ENCODE results near the gene GIMAP2. TPM values are rescaled to one million over a fixed set of nuclear protein-coding genes. Genes with fewer than 3 reads are reported as not detected.
A peak's percentile ranks its signal among the peaks of the same experiment; 100 is the strongest.
"Not testable (repeated sequence)": the region's sequence is repeated elsewhere in the genome, so short reads cannot be mapped to it uniquely, and the experiment has no call there.

The GIMAP2 gene
- polyA plus RNA-seq, 3 donors from 2014 or later, result 63.1 to 93.5 (median 79.4) TPM

DNA sequence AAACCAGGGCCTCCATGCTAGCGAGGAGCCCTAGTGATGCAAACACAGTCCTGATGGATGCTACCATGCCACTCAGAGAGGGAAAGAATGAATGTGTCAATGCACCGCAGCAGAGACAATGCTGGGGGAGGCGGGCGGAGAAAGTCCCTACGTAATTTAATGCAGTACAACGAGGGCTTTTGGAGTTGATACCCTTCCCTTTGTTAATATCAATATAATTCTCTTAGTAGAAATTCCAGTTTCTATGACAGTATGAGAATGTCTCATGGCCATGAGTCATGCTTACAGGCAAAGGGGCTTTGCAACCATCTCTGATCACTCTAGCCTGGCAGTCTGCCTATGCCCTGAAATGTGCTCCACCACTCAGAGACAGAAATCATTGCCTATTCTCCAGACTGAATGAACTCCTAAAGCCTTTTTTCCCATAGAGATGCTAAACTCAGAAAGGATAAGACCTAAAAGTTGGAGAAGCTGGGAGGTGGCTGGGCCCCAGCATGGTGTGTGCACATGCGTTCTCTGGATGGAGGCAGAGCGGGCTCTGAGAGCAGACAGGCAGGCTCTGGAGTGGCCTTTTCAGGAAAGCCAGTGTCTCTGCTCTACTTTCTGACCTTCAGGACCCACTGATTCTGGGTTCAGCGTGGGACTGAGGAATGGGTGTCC, 20.3 kb upstream of the GIMAP2 start:
- H3K9me3 Mint-ChIP-seq, result peaks cover 0 to 8% (median 3%) of the 10 kb centered on the region in 6 donors
- H3K4me1 Mint-ChIP-seq, result peaks cover 89 to 100% of the 10 kb centered on the region in 2 donors
- peak overlapping the region; percentile 80 to 89 (median 81) for H3K4me3 Mint-ChIP-seq
- peaks cover 9 to 17% (median 10%) of the 10 kb centered on the region in 3 donors for H3K27me3 Mint-ChIP-seq (ENCODE audit: low read depth in 3 of 3)
- H3K27ac Mint-ChIP-seq, result peak overlapping the region; percentile 99 to 100 (median 100)
- H3K36me3 Mint-ChIP-seq, result peaks cover 0 to 12% (median 9%) of the 10 kb centered on the region in 3 donors
- peak in 1 of 3 donors; percentile 14 for DNase-seq

DNA sequence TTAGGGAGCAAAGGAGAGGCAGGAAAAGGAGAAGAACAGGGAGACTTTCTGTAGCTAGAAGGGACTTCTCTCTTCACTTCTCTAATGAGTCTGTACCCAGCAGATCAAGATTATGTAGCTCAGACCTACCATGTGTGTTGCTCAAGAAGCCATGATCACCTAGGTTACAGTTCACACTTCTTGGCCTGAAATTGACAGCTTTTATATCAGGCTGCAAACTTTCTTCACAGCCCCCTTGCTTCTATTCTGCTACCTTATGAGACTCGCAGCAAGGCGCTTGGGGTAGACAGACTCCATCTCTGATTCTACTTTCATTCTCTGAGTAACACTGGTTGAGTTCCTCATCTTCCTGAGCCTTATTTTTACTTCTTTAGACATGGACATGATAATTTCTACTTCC, 19.6 kb upstream of the GIMAP2 start:
- Mint-ChIP-seq H3K4me3 (peak overlapping the region; percentile 80 to 89 (median 81)), H3K9me3 (peaks cover 0 to 8% (median 3%) of the 10 kb centered on the region in 6 donors), H3K36me3 (peaks cover 0 to 12% (median 7%) of the 10 kb centered on the region in 3 donors), H3K27ac (peak overlapping the region; percentile 99 to 100 (median 100)), H3K27me3 (ENCODE audit: low read depth in 3 of 3) (peaks cover 10 to 17% (median 11%) of the 10 kb centered on the region in 3 donors), H3K4me1 (peaks cover 90 to 100% of the 10 kb centered on the region in 2 donors)
- DNase-seq, result peak; percentile 81 to 86 (median 83)

DNA sequence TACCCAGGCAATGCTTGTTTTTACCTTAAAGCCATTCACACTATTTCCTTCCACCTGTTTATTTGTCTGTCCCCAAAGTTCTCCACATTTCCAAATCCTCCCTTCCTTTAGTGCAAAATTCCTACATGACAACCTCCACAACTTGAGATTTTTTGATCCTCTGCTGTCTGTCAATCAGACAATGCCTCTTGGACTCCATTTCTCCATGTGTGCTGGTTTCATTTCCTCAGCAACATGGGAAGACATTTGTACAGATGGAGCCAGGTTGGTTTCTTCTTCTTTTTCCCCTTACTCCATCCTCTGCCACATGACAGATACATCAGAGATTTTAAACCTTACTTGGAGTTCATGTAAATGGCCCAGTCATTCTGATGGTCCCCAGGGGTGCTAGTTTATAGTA, 19.1 kb upstream of the GIMAP2 start:
- H3K4me1 Mint-ChIP-seq, result peaks cover 91 to 100% of the 10 kb centered on the region in 2 donors
- H3K27ac Mint-ChIP-seq, result peak overlapping the region; percentile 99 to 100 (median 100)
- peak overlapping the region; percentile 80 to 89 (median 81) for H3K4me3 Mint-ChIP-seq
- peaks cover 0 to 9% (median 4%) of the 10 kb centered on the region in 6 donors for H3K9me3 Mint-ChIP-seq
- no peak for DNase-seq
- H3K36me3 Mint-ChIP-seq, result peaks cover 0 to 16% (median 11%) of the 10 kb centered on the region in 3 donors
- peaks cover 10 to 17% (median 11%) of the 10 kb centered on the region in 3 donors for H3K27me3 Mint-ChIP-seq (ENCODE audit: low read depth in 3 of 3)

DNA sequence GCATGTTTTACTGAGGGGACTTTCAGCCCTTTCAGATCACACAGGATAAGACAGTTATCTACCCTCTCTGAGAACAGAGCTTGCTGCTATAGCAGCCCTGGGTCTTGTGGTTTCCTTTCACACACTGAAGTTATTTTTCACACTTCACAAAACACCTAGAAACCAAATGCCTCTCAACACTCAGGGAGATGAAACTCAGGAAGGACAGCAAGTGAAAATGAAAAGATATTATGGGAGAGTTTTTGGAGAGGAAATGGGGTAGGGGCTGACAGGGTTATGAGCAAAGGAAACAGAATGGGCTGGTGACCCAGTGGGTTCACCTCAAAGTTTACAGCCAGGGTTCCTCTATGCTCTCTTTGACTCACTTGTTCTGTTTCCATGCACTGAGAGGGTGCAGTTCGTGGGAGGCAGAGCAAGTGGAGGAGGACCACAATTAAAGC, 17.0 kb upstream of the GIMAP2 start:
- peak; percentile 90 to 92 (median 91) for DNase-seq
- Mint-ChIP-seq H3K27ac (peak overlapping the region; percentile 99 to 100 (median 100)), H3K4me1 (peaks cover 85 to 98% of the 10 kb centered on the region in 2 donors), H3K4me3 (peak overlapping the region; percentile 74 to 87 (median 84)), H3K27me3 (ENCODE audit: low read depth in 3 of 3) (peaks cover 10 to 17% (median 11%) of the 10 kb centered on the region in 3 donors), H3K36me3 (peaks cover 4 to 30% (median 20%) of the 10 kb centered on the region in 3 donors), H3K9me3 (peaks cover 0 to 21% (median 7%) of the 10 kb centered on the region in 6 donors)

DNA sequence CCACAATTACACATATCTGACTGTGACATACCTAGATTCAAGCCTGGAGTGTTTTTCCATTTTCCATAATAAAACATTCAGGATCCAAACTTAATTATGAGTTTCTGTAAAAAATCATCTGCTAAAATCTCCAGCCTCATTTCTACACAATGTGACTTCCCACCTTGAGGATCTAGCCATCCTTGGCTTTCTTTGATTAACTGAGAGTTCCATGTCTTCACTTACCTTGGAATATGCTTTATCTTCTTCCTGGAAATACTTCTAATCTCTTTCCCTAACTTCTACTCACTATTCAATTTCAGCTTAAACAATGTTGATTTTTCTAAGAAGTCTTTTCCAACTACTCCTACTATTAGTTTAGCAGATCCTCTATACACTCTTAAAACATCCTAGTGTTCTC, 16.5 kb upstream of the GIMAP2 start:
- peaks cover 83 to 97% of the 10 kb centered on the region in 2 donors for H3K4me1 Mint-ChIP-seq
- no peak for DNase-seq

DNA sequence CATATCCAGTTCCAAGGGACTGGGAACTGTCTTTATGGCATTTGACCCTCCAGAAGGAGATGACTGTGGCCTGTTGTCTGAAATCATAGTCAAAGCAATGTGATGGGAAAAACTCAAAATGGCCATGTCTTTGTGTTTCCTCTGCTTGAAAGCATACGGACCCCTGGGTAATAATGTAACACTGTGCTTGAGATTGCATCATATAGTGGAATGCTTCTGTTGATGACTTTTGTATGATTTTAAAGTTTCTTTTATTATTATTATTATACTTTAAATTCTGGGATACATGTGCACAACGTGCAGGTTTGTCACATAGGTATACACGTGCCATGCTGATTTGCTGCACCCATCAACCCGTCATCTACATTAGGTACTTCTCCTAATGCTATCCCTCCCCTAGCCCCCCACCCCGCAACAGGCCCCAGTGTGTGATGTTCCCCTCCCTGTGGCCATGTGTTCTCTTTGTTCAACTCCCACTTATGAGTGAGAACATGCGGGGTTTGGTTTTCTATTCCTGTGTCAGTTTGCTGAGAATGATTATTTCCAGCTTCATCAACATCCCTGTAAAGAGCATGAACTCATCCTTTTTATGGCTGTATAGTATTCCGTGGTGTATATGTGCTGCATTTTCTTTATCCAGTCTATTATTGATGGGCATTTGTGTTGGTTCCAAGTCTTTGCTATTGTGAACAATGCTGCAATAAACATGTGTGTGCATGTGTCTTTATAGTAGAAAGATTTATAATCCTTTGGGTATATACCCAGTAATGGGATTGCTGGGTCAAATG, 13.5 kb upstream of the GIMAP2 start:
- Mint-ChIP-seq H3K4me1 (peaks cover 78 to 91% of the 10 kb centered on the region in 2 donors), H3K36me3 (peaks cover 4 to 25% (median 20%) of the 10 kb centered on the region in 3 donors)

More for the DNA sequence above, 16.5 kb upstream of the GIMAP2 start:
- peaks cover 9 to 16% (median 10%) of the 10 kb centered on the region in 3 donors for H3K27me3 Mint-ChIP-seq (ENCODE audit: low read depth in 3 of 3)
- peaks cover 4 to 28% (median 20%) of the 10 kb centered on the region in 3 donors for H3K36me3 Mint-ChIP-seq
- peak overlapping the region; percentile 74 to 87 (median 84) for H3K4me3 Mint-ChIP-seq
- H3K9me3 Mint-ChIP-seq, result peaks cover 0 to 21% (median 7%) of the 10 kb centered on the region in 6 donors
- H3K27ac Mint-ChIP-seq, result peak overlapping the region; percentile 99 to 100 (median 100)

DNA sequence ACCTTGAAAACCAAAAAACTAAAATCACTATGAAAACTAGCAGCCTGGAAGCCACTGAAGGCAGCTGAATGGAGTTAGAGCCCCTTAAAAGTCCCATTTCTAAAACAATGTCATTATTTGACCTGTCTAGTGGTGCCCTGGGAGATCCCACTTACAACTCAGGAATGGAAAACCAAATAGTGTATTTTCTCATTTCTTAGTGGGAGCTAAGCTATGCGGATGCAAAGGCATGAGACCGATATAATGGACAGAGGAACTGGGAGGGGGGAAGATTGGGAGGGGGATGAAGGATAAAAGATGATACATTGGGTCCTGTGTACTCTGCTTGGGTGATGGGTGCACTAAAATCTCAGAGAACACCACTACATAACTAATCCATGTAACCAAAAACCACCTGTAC, 9.8 kb upstream of the GIMAP2 start:
- H3K36me3 Mint-ChIP-seq, result peaks cover 4 to 17% (median 16%) of the 10 kb centered on the region in 3 donors

More for the DNA sequence above, 13.5 kb upstream of the GIMAP2 start:
- peak overlapping the region in 3 of 5 donors; percentile 6 to 30 (median 9) for H3K4me3 Mint-ChIP-seq
- H3K9me3 Mint-ChIP-seq, result peaks cover 0 to 21% (median 7%) of the 10 kb centered on the region in 6 donors
- H3K27ac Mint-ChIP-seq, DNase-seq: not testable (repeated sequence)
- H3K27me3 Mint-ChIP-seq (ENCODE audit: low read depth in 3 of 3), result peaks cover 7 to 10% (median 7%) of the 10 kb centered on the region in 3 donors

DNA sequence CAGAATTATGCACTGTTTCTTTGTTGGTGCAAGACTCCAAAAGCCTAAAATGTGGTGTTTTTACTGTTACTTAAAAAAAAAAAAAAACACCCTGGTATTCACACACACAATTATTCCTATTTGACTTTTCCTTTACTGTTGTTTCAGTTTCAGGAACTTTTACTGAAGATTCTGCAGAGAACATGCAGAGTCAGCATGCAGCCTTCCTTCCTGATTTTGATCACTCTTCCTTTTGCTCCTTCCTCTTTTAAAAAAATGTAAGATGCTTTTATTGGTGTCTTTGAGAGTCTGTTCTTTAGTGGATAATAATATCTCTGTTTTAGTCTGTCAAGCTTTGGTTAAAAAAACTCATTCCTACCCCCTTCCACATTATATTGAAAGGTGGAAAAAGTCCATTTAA, 9.2 kb upstream of the GIMAP2 start:
- Mint-ChIP-seq H3K27ac (peak overlapping the region; percentile 84 to 95 (median 89)), H3K4me1 (peaks cover 75 to 89% of the 10 kb centered on the region in 2 donors), H3K36me3 (peaks cover 4 to 15% (median 13%) of the 10 kb centered on the region in 3 donors), H3K9me3 (peaks cover 0 to 14% (median 4%) of the 10 kb centered on the region in 6 donors), H3K4me3 (peak overlapping the region; percentile 66 to 82 (median 73))
- DNase-seq; H3K27me3 Mint-ChIP-seq (ENCODE audit: low read depth in 3 of 3): not testable (repeated sequence)

More for the DNA sequence above, 9.8 kb upstream of the GIMAP2 start:
- H3K9me3 Mint-ChIP-seq, result peaks cover 0 to 15% (median 4%) of the 10 kb centered on the region in 6 donors
- H3K27ac Mint-ChIP-seq, result peak overlapping the region; percentile 84 to 92 (median 90)
- peaks cover 75 to 89% of the 10 kb centered on the region in 2 donors for H3K4me1 Mint-ChIP-seq
- peak overlapping the region; percentile 50 to 82 (median 60) for H3K4me3 Mint-ChIP-seq
- DNase-seq, result no peak
- H3K27me3 Mint-ChIP-seq (ENCODE audit: low read depth in 3 of 3), result peaks cover 1 to 2% (median 2%) of the 10 kb centered on the region in 3 donors

DNA sequence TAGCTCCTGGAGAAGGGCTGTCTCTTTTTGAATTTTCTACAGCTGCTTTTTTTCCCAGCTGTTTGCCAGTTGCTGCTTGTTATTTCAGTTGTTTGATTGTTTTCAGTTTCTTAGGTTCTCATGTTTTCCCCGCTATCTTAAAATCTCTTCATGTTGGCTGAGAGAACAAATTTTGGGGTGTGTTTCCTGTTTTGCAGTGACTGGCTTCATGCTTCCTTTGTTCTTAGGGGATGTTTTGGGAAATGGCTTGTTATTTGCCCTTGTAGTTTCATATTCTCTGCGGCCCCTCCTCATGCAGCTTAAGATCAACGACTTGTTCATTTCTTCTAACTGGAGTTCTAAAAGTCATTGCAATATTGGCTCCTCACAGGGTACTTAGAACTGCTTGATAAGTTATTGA, 8.7 kb upstream of the GIMAP2 start:
- Mint-ChIP-seq H3K27ac (peak overlapping the region; percentile 84 to 95 (median 89)), H3K4me3 (peak overlapping the region; percentile 66 to 82 (median 73)), H3K4me1 (peaks cover 77 to 90% of the 10 kb centered on the region in 2 donors), H3K36me3 (peaks cover 4 to 13% (median 11%) of the 10 kb centered on the region in 3 donors)
- not testable (repeated sequence) for H3K9me3 Mint-ChIP-seq; H3K27me3 Mint-ChIP-seq (ENCODE audit: low read depth in 3 of 3)
- peak in 2 of 3 donors; percentile 30 to 32 for DNase-seq

DNA sequence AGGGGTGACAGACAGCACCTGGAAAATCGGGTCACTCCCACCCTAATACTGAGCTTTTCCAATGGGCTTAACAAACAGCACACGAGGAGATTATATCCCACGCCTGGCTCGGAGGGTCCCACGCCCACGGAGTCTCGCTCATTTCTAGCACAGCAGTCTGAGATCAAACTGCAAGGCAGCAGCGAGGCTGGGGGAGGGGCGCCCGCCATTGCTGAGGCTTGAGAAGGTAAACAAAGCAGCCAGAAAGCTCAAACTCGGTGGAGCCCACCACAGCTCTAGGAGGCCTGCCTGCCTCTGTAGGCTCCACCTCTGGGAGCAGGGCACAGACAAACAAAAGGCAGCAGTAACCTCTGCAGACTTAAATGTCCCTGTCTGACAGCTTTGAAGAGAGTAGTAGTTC, 6.9 kb upstream of the GIMAP2 start:
- DNase-seq; H3K4me3 Mint-ChIP-seq; H3K36me3 Mint-ChIP-seq; H3K9me3 Mint-ChIP-seq; H3K27me3 Mint-ChIP-seq (ENCODE audit: low read depth in 3 of 3): not testable (repeated sequence)
- Mint-ChIP-seq H3K27ac (peak overlapping the region; percentile 40 to 89 (median 78)), H3K4me1 (peaks cover 85 to 92% of the 10 kb centered on the region in 2 donors)

DNA sequence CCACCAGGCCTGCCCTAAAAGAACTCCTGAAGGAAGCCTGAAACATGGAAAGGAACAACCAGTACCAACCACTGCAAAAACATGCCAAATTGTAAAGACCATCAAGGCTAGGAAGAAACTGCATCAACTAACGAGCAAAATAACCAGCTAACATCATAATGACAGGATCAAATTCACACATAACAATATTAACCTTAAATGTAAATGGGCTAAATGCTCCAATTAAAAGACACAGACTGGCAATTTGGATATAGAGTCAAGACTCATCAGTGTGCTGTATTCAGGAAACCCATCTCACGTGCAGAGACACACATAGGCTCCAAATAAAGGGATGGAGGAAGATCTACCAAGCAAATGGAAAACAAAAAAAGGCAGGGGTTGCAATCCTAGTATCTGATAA, 5.1 kb upstream of the GIMAP2 start:
- not testable (repeated sequence) for DNase-seq; H3K36me3 Mint-ChIP-seq; H3K9me3 Mint-ChIP-seq; H3K27me3 Mint-ChIP-seq (ENCODE audit: low read depth in 3 of 3)
- H3K4me1 Mint-ChIP-seq, result peaks cover 91 to 98% of the 10 kb centered on the region in 2 donors
- peak overlapping the region; percentile 55 to 93 (median 79) for H3K27ac Mint-ChIP-seq
- H3K4me3 Mint-ChIP-seq, result peak overlapping the region in 3 of 5 donors; percentile 18 to 80 (median 62)

DNA sequence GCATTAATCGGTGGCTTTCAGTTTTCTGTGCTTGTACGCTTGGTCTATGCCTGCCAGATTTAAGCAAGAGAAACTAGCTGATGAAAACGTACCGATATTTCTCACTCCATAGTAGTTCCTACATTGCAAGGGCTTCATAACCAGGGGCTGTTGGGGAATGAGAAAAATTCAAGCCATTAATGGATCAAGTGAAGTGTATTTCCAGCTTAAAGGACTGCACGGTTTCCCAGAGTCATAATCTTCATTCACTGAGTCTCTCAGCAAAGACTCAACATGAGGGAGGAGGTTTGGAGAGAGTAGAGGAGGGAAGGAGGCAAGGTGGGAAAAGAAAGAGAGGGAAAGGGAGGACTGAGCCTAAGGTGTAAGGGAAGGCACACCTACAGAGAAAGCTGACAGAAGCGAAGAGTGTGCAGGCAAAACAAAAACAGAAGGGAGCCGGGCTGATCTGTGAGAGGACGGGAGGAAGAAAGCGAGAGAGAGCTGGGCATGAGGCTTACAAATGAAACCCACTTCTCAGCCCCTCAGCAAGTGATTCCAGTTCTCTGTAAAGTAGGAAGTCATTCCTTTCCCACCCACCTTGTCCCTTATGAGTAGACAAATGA, 625 bp downstream of the GIMAP2 start:
- Mint-ChIP-seq H3K4me3 (peak overlapping the region; percentile 91 to 97 (median 94)), H3K27ac (peak overlapping the region; percentile 93 to 99 (median 98)), H3K9me3 (peaks cover 0 to 23% (median 12%) of the 10 kb centered on the region in 6 donors), H3K4me1 (peaks cover 86 to 100% of the 10 kb centered on the region in 2 donors), H3K36me3 (peaks cover 40 to 49% (median 41%) of the 10 kb centered on the region in 3 donors), H3K27me3 (ENCODE audit: low read depth in 3 of 3) (peaks cover 0 to 6% (median 5%) of the 10 kb centered on the region in 3 donors)
- peak in 2 of 3 donors; percentile 19 to 23 for DNase-seq

DNA sequence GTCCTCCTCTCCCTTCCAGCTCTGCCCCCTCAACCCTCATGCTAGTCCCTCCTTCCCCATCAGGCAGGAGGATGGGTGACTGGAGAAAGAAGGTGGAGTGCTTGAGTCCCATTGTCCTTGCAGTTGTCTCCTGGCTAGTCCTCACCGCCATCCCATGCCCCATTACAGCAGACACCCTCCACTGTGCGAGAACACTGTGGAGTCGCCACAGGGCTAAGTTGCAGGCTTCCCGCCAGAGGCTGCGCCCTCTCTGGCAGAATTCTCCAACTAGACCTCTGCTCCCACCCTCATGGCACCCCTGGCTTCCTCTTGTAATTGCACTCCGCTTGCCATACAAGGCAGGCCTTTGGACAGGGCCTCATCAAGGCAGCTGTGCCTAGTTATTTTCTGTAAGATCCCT, 3.1 kb downstream of the GIMAP2 start:
- peaks cover 72 to 92% of the 10 kb centered on the region in 2 donors for H3K4me1 Mint-ChIP-seq

More for the DNA sequence above, 3.1 kb downstream of the GIMAP2 start:
- DNase-seq, result no peak
- H3K36me3 Mint-ChIP-seq, result peaks cover 58 to 69% (median 60%) of the 10 kb centered on the region in 3 donors
- peak overlapping the region; percentile 91 to 97 (median 94) for H3K4me3 Mint-ChIP-seq
- peak overlapping the region; percentile 91 to 99 (median 98) for H3K27ac Mint-ChIP-seq
- peaks cover 7 to 38% (median 30%) of the 10 kb centered on the region in 6 donors for H3K9me3 Mint-ChIP-seq
- H3K27me3 Mint-ChIP-seq (ENCODE audit: low read depth in 3 of 3), result peaks cover 0 to 6% (median 5%) of the 10 kb centered on the region in 3 donors

All from immature natural killer cell (primary cell).